Measurements from ENCODE around the gene HACD2. TPM values are rescaled to one million over a fixed set of nuclear protein-coding genes. Genes with fewer than 3 reads are reported as not detected.

Gene HACD2
- polyA plus RNA-seq, 1 experiment, result 29.8 TPM

- ChIA-PET CTCF (interaction anchor here (1.0 to 6.1 kb wide), 3 partner anchors 10 to 18 kb away, joined by 3 to 50 read pairs (median 4); no protein-coding TSS in a partner anchor), POLR2A (no interaction called here)
- TF ChIP-seq CTCF (IDR thresholded peaks at IDR 0.05; ENCODE audit: insufficient read depth, low read depth, low read length), result no peak
- Histone ChIP-seq H3K4me3 (ENCODE audit: low read depth, low read length) (no peak overlapping the region), H3K27me3 (ENCODE audit: control insufficient read depth, insufficient read depth, low read length) (no peaks in the 10 kb centered on the region), H3K36me3 (ENCODE audit: control insufficient read depth, insufficient read depth, low read length) (peaks cover 4% of the 10 kb centered on the region; the same call in 1 of the 2 replicates)
- DNase-seq (ENCODE audit: low read depth), result no peak
Observed at GRCh38 chr3:123571264-123571972, 13.4 kb downstream of the HACD2 start.

GRCh38 chr3:123568875-123569274 lies 16.0 kb downstream of the HACD2 start:
- peaks cover 4% of the 10 kb centered on the region for H3K36me3 ChIP-seq (ENCODE audit: control insufficient read depth, insufficient read depth, low read length)
- no peak for TF ChIP-seq CTCF (IDR thresholded peaks at IDR 0.05; ENCODE audit: insufficient read depth, low read depth, low read length)
- CTCF ChIA-PET, result interaction anchor here (1.1 to 6.1 kb wide), 3 partner anchors 8 to 14 kb away, joined by 3 to 50 read pairs (median 5); no protein-coding TSS in a partner anchor
- no peaks in the 10 kb centered on the region for H3K27me3 ChIP-seq (ENCODE audit: control insufficient read depth, insufficient read depth, low read length)
- no peak for DNase-seq (ENCODE audit: low read depth)
- H3K4me3 ChIP-seq (ENCODE audit: low read depth, low read length), result no peak overlapping the region
- POLR2A ChIA-PET, result no interaction called here

- CTCF ChIA-PET, result interaction anchor here (0.6 to 6.1 kb wide), 3 partner anchors 8 to 238 kb away, joined by 3 to 50 read pairs (median 4); partner anchors contain the start of gene ADCY5
Observed at GRCh38 chr3:123568034-123568433, 16.8 kb downstream of the HACD2 start.

GRCh38 chr3:123564056-123564455 lies 20.8 kb downstream of the HACD2 start:
- peaks cover 2% of the 10 kb centered on the region; the same call in 1 of the 2 replicates for H3K36me3 ChIP-seq (ENCODE audit: control insufficient read depth, insufficient read depth, low read length)
- CTCF ChIA-PET, result interaction anchor here (1.2 to 6.6 kb wide), 2 partner anchors 16 to 234 kb away, joined by 3 to 76 read pairs; no protein-coding TSS in a partner anchor
- H3K27me3 ChIP-seq (ENCODE audit: control insufficient read depth, insufficient read depth, low read length), result no peaks in the 10 kb centered on the region
- H3K4me3 ChIP-seq (ENCODE audit: low read depth, low read length), result no peak overlapping the region
- TF ChIP-seq CTCF (IDR thresholded peaks at IDR 0.05; ENCODE audit: insufficient read depth, low read depth, low read length), result no peak
- no peak for DNase-seq (ENCODE audit: low read depth)
- POLR2A ChIA-PET, result no interaction called here

More at GRCh38 chr3:123568034-123568433, 16.8 kb downstream of the HACD2 start:
- Histone ChIP-seq H3K27me3 (ENCODE audit: control insufficient read depth, insufficient read depth, low read length) (no peaks in the 10 kb centered on the region), H3K36me3 (ENCODE audit: control insufficient read depth, insufficient read depth, low read length) (peaks cover 4% of the 10 kb centered on the region), H3K4me3 (ENCODE audit: low read depth, low read length) (no peak overlapping the region)
- POLR2A ChIA-PET, result no interaction called here
- TF ChIP-seq CTCF (IDR thresholded peaks at IDR 0.05; ENCODE audit: insufficient read depth, low read depth, low read length), result no peak
- no peak for DNase-seq (ENCODE audit: low read depth)

GRCh38 chr3:123562547-123562946 lies 22.3 kb downstream of the HACD2 start:
- no peak for DNase-seq (ENCODE audit: low read depth)
- TF ChIP-seq CTCF (IDR thresholded peaks at IDR 0.05; ENCODE audit: insufficient read depth, low read depth, low read length), result no peak
- ChIA-PET CTCF (interaction anchor here (1.2 to 6.6 kb wide), 3 partner anchors 8 to 232 kb away, joined by 3 to 76 read pairs (median 50); no protein-coding TSS in a partner anchor), POLR2A (no interaction called here)
- Histone ChIP-seq H3K27me3 (ENCODE audit: control insufficient read depth, insufficient read depth, low read length) (no peaks in the 10 kb centered on the region), H3K4me3 (ENCODE audit: low read depth, low read length) (no peak overlapping the region), H3K36me3 (ENCODE audit: control insufficient read depth, insufficient read depth, low read length) (no peaks in the 10 kb centered on the region; the same call in 1 of the 2 replicates)

All from BJ (cell line).